IgD-negative memory B cell (primary cell): ENCODE data around the gene PUS10. TPM values are rescaled to one million over a fixed set of nuclear protein-coding genes. Genes with fewer than 3 reads are reported as not detected.
A peak's percentile ranks its signal among the peaks of the same experiment; 100 is the strongest.
"Not testable (repeated sequence)": the region's sequence is repeated elsewhere in the genome, so short reads cannot be mapped to it uniquely, and the experiment has no call there.

ENCODE experiments used
- H3K27ac Mint-ChIP-seq, 3 donors: one replicate each; pipeline ENCODE4 v1.8.0; 2020 to 2022; ENCODE audit warnings: mild to moderate bottlenecking in 3 of 3, mixed read lengths in 3 of 3, moderate library complexity in 1 of 3
- H3K27me3 Mint-ChIP-seq: one replicate; pipeline ENCODE4 v1.8.0; 2021; ENCODE audit warnings: mixed read lengths
- H3K36me3 Mint-ChIP-seq: one replicate; pipeline ENCODE4 v1.8.0; 2020; ENCODE audit warnings: mild to moderate bottlenecking, mixed read lengths
- H3K4me1 Mint-ChIP-seq, 3 donors: one replicate each; pipeline ENCODE4 v1.8.0; 2020 to 2022; ENCODE audit warnings: mixed read lengths in 3 of 3, mild to moderate bottlenecking in 1 of 3
- H3K4me3 Mint-ChIP-seq, 4 donors: one replicate each; pipeline ENCODE4 v1.8.0; 2020 to 2022; ENCODE audit warnings: mild to moderate bottlenecking in 4 of 4, mixed read lengths in 4 of 4, moderate library complexity in 3 of 4
- H3K9me3 Mint-ChIP-seq, 3 donors: one replicate each; pipeline ENCODE4 v1.8.0; 2020 to 2021; ENCODE audit warnings: mixed read lengths in 3 of 3, mild to moderate bottlenecking in 1 of 3
- polyA plus RNA-seq: library from polyadenylated mRNA; unstranded; fragments of 300-500 nt; fragmentation: Illumina TruSeq; gene quantifications from one replicate; pipeline ENCODE4 v1.2.3, GENCODE V29; 2021

The PUS10 gene
- 6.8 TPM for polyA plus RNA-seq

DNA sequence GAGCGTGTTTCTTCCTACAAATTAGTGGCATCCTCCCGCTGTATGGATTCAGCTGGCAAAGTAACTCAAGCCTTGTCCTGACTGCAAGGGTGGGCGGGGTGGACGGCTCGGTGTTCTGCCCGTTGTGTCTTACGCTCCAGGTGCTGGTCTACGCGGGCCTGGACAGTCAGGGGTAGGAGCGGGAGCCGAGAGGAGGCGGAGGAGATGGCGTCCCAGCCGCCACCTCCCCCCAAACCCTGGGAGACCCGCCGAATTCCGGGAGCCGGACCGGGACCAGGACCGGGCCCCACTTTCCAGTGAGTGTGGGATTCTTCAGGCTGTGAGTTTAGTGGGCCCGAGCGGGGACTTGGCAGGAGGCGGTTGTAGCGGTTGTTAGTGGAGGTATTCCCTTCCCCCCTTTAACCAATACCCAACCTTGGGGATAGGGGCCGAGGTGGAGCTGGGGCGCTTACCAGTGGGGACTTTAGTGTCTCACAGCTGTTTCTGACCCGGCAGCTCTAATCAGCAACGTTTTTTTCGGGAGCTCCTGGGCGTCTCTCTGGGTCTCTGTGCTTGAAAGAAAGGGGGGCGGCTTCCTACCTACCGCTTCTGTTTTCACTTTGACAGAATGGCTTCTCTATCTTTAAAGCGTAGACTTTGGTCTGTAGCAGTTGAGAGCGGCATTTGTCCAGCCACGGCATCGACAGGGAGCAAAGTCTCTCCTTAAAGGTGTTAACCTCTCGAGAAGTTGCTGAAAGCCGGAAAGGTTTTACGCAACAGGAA is at the start of gene PUS10, which contains the start of gene PEX13:
TSS of gene PUS10 (minus strand) at position 700 of the 762 bp plus-strand sequence. CDS start 6,365 bp downstream, outside the sequence.
TSS of gene PEX13 (plus strand) at position 165 of the 762 bp plus-strand sequence. CDS start at position 205, 40 bp downstream.
- peaks cover 4% of the 10 kb centered on the region for H3K36me3 Mint-ChIP-seq
- H3K27ac Mint-ChIP-seq = peak within 1 kb of the TSS; percentile 59 to 98 (median 95)
- no peaks in the 10 kb centered on the region for H3K9me3 Mint-ChIP-seq
- H3K4me1 Mint-ChIP-seq = peaks cover 23 to 38% (median 23%) of the 10 kb centered on the region in 3 donors
- peak within 1 kb of the TSS; percentile 96 to 100 (median 100) for H3K4me3 Mint-ChIP-seq
- H3K27me3 Mint-ChIP-seq = no peaks in the 10 kb centered on the region

DNA sequence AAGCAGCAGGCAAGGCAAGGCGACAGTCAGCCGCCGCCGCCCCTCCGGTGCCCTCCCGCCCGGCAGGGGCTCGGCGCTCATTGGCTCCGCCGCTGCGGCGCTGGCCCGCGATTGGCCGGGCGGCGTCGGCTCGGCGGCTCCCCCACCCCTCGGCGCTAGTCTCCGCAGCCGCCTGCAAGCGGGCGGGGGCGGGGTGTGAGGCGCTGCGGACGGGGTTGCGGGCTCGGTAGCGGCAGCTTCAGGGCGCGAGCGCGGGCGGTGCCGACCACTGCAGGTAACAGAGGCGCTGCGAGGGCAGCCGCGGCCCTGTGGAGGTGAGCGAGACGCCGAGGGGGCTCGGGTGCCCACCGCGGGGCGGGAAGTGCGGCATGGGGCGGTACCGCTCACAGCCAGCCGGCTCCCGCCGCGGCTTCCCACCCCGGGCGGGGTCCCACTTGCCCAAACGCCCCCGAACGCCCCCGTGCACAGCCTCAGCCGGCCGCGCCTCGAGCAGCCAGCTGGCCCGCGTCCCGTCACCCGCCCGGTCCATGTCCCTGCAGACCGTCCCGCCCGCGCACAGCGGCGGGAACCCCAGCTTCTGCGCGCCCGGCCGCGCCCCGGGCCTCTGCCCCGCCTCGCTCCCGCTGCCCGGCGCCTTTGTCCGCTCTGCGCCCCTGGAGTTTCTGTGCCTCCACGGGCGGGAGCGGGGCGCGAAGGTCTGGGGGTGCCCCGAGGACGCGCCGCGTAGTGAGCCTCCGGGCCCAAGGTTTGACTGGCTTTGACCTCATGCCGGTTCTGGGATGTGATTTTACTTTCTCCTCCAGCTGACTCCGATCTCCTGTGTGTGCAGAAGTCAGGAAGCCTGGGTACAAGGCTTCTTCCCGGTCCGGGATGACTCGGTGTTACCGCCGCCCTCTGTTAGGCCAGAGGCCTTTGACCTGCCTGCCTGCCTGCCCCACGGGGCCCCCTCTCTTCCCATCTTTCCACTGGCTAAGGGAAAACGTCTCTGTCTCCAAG is 48.0 kb upstream of the PUS10 start, which contains the start of gene SANBR:
TSS of gene SANBR (plus strand) at position 158 of the 996 bp plus-strand sequence. CDS start 4,480 bp downstream, outside the sequence.
- peak within 1 kb of the TSS; percentile 90 to 96 (median 95) for H3K4me3 Mint-ChIP-seq

GRCh38 chr2:61059382-61059781 is 41.3 kb upstream of the PUS10 start:
- Mint-ChIP-seq H3K9me3 (no peaks in the 10 kb centered on the region), H3K4me1 (peaks cover 0 to 1% (median 0%) of the 10 kb centered on the region in 3 donors), H3K27ac (no peak overlapping the region), H3K27me3 (no peaks in the 10 kb centered on the region), H3K4me3 (no peak overlapping the region), H3K36me3 (peaks cover 3% of the 10 kb centered on the region)

More for the DNA sequence above, 48.0 kb upstream of the PUS10 start, which contains the start of gene SANBR:
- peak within 1 kb of the TSS; percentile 74 to 95 (median 80) for H3K27ac Mint-ChIP-seq
- peaks cover 1 to 10% (median 5%) of the 10 kb centered on the region in 3 donors for H3K4me1 Mint-ChIP-seq
- H3K27me3 Mint-ChIP-seq = no peaks in the 10 kb centered on the region
- H3K36me3 Mint-ChIP-seq = no peaks in the 10 kb centered on the region
- H3K9me3 Mint-ChIP-seq = no peaks in the 10 kb centered on the region

GRCh38 chr2:61057562-61057961 is 39.5 kb upstream of the PUS10 start:
- H3K36me3 Mint-ChIP-seq = peaks cover 3% of the 10 kb centered on the region
- H3K4me1 Mint-ChIP-seq = peaks cover 0 to 1% (median 0%) of the 10 kb centered on the region in 3 donors
- H3K9me3 Mint-ChIP-seq = no peaks in the 10 kb centered on the region
- no peak overlapping the region for H3K4me3 Mint-ChIP-seq
- no peaks in the 10 kb centered on the region for H3K27me3 Mint-ChIP-seq
- H3K27ac Mint-ChIP-seq = no peak overlapping the region

GRCh38 chr2:61055557-61055956 is 37.5 kb upstream of the PUS10 start:
- Mint-ChIP-seq H3K9me3 (no peaks in the 10 kb centered on the region), H3K36me3 (peaks cover 3% of the 10 kb centered on the region), H3K4me3 (no peak overlapping the region), H3K27me3 (no peaks in the 10 kb centered on the region), H3K4me1 (no peaks in the 10 kb centered on the region), H3K27ac (no peak overlapping the region)

GRCh38 chr2:61045999-61046398 is 27.9 kb upstream of the PUS10 start:
- H3K36me3 Mint-ChIP-seq = peaks cover 15% of the 10 kb centered on the region
- H3K27me3 Mint-ChIP-seq = no peaks in the 10 kb centered on the region
- H3K4me1 Mint-ChIP-seq = peaks cover 19 to 21% (median 19%) of the 10 kb centered on the region in 3 donors
- H3K4me3 Mint-ChIP-seq = no peak overlapping the region
- H3K9me3 Mint-ChIP-seq = no peaks in the 10 kb centered on the region
- no peak overlapping the region for H3K27ac Mint-ChIP-seq

DNA sequence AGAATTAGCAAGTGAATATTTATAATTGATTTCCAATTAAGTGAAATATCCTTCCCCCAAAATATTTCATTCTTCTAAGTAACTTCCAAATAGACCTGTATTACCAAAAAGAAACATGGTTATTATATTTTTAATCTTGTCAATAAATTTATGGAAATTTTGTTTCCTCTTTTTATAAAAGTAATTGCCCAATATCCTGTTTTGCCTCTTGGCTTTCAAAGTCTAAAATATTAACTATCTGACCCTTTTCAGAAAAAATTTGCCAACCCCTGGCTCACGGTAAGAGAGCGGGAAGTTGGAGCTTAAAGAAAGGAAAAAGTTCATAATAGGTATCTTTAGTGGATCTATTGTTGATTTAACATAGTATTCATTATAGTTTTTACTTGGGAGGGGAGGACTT is 27.2 kb upstream of the PUS10 start:
- no peak overlapping the region for H3K27ac Mint-ChIP-seq

GRCh38 chr2:61044636-61045035 is 26.6 kb upstream of the PUS10 start:
- Mint-ChIP-seq H3K9me3 (no peaks in the 10 kb centered on the region), H3K27me3 (no peaks in the 10 kb centered on the region), H3K36me3 (peaks cover 15% of the 10 kb centered on the region), H3K4me1 (peaks cover 19 to 22% (median 19%) of the 10 kb centered on the region in 3 donors), H3K27ac (no peak overlapping the region), H3K4me3 (peak overlapping the region in 2 of 4 donors; percentile 43 to 59)

More for the DNA sequence above, 27.2 kb upstream of the PUS10 start:
- no peaks in the 10 kb centered on the region for H3K9me3 Mint-ChIP-seq
- peaks cover 15% of the 10 kb centered on the region for H3K36me3 Mint-ChIP-seq
- H3K4me1 Mint-ChIP-seq = peaks cover 19 to 21% (median 19%) of the 10 kb centered on the region in 3 donors
- H3K4me3 Mint-ChIP-seq = no peak overlapping the region
- H3K27me3 Mint-ChIP-seq = no peaks in the 10 kb centered on the region

GRCh38 chr2:61042807-61043206 is 24.8 kb upstream of the PUS10 start:
- Mint-ChIP-seq H3K4me3 (no peak overlapping the region), H3K9me3 (no peaks in the 10 kb centered on the region), H3K27me3 (no peaks in the 10 kb centered on the region), H3K4me1 (peaks cover 19 to 26% (median 19%) of the 10 kb centered on the region in 3 donors), H3K27ac (no peak overlapping the region), H3K36me3 (peaks cover 16% of the 10 kb centered on the region)

GRCh38 chr2:61036643-61037042 is 18.6 kb upstream of the PUS10 start:
- H3K36me3 Mint-ChIP-seq = peaks cover 26% of the 10 kb centered on the region
- H3K4me3 Mint-ChIP-seq, H3K27me3 Mint-ChIP-seq, H3K27ac Mint-ChIP-seq, H3K9me3 Mint-ChIP-seq: not testable (repeated sequence)
- peaks cover 7 to 15% (median 11%) of the 10 kb centered on the region in 3 donors for H3K4me1 Mint-ChIP-seq

DNA sequence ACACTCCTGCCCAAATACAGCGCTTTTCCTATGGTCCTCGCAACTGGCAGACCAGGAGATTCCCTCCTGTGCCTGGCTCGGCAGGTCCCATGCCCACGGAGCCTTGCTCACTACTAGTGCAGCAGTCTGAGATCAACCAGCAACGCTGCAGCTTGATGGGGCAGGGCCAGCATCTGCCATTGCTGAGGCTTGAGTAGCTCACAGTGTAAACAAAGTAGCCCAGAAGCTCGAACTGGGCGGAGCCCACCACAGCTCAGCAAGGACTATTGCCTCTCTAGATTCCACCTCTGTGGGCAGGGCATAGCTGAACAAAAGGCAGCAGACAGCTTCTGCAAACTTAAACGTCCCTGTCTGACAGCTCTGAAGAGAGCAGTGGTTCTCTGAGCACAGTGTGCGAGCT is 16.5 kb upstream of the PUS10 start:
- H3K4me3 Mint-ChIP-seq, H3K27ac Mint-ChIP-seq, H3K9me3 Mint-ChIP-seq, H3K4me1 Mint-ChIP-seq, H3K27me3 Mint-ChIP-seq: not testable (repeated sequence)
- peaks cover 22% of the 10 kb centered on the region for H3K36me3 Mint-ChIP-seq

- Mint-ChIP-seq H3K27me3 (no peaks in the 10 kb centered on the region), H3K27ac (no peak overlapping the region), H3K4me3 (no peak overlapping the region), H3K9me3 (no peaks in the 10 kb centered on the region), H3K4me1 (peaks cover 3 to 13% (median 12%) of the 10 kb centered on the region in 3 donors), H3K36me3 (peaks cover 17% of the 10 kb centered on the region)
These were observed 11.5 kb upstream of the PUS10 start for GRCh38 chr2:61029533-61029932.

DNA sequence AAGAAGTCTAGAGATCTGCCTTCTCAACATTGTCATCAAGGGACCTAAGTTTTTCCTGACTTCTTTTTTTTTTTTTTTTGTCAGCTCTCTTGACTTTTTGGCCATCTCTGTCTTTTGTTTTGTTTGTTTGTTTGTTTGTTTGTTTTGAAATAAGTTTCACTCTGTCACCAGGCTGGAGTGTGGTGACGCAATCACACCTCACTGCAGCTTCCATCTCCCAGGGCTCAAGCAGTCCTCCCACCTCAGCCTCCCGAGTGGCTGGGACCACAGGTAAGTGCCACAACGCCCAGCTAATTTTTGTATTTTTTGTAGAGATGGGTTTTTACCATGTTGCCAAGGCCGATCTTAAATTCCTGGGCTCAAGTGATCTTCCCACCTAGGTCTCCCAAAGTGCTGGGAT is 5.6 kb upstream of the PUS10 start:
- Mint-ChIP-seq H3K9me3 (no peaks in the 10 kb centered on the region), H3K27me3 (no peaks in the 10 kb centered on the region), H3K36me3 (peaks cover 10% of the 10 kb centered on the region), H3K4me1 (peaks cover 21 to 36% (median 28%) of the 10 kb centered on the region in 3 donors), H3K4me3 (peak overlapping the region in 1 of 4 donors; percentile 7), H3K27ac (no peak overlapping the region)

- Mint-ChIP-seq H3K36me3 (peaks cover 5% of the 10 kb centered on the region), H3K4me1 (peaks cover 25 to 37% (median 32%) of the 10 kb centered on the region in 3 donors), H3K27ac (no peak overlapping the region), H3K9me3 (no peaks in the 10 kb centered on the region), H3K27me3 (no peaks in the 10 kb centered on the region), H3K4me3 (peak overlapping the region in 1 of 4 donors; percentile 58)
These were observed 3.2 kb upstream of the PUS10 start for GRCh38 chr2:61021228-61021660.
